Hematopoietic multipotent progenitor cell treated with erythropoietin and hydrocortisone succinate and interleukin-3 and kit ligand, for 8 days (in vitro differentiated cells): ENCODE results near the gene CHST14.

Experiments
- DNase-seq: peaks from one replicate; pipeline ENCODE4 v3.0.0-alpha.2; 2015

Gene CHST14

GRCh38 chr15:40498418-40498817, 27.6 kb downstream of the CHST14 start:
- DNase-seq: no peak

DNA sequence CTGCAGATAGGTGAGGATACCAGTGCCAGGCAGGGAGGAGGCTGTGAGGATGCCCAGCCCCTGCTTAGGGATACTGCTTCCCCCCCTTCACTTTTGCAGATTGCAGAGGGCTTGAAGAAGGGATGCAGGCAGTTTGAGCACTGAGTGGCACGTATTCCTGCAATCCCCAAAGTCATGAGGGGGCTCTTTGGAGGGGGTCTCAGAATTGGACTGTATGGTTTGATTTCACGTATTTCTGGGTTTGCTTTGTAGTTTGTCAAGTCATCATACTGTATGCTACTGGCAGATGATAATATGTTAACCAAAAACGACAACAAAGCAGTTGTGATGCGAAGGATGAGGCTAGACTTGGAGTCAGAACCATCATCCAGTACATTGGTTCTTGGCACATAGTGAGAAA, 28.1 kb downstream of the CHST14 start:
- no peak for DNase-seq

- no peak for DNase-seq
These were observed 29.1 kb downstream of the CHST14 start for GRCh38 chr15:40499931-40500330.

DNA sequence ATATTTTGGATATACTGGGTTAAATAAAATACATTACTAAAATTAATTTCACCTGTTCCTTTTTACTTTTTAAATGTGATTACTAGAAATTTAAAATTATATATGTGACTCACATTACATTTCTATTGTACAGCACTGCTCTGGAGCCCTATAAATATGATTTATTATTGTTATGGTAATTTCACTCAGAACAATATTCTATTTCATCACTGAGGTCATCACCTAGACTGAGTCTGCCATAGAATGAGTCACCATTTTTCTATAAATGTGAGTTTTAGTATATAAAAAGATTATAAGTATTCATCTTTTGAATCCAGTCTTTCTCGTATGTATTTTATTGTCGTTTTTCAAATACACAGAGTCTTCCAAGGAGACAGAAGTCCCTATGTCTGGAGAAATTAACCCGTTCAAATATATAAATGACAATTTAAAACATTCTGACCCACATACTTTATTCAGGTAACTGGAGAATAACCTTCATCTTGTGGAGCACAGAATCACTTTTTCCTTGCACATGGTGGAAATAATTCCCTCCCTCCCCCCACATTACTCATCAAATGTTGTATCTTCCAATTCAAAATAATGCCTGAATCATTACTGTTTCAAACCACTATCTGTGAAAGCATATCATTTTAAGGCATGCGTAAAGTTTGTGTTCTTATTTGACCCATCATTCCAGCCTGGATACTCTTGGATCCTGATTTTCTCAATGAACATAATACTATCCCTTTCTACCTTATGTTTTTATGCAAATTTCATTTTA, 30.0 kb downstream of the CHST14 start:
- no peak for DNase-seq

DNA sequence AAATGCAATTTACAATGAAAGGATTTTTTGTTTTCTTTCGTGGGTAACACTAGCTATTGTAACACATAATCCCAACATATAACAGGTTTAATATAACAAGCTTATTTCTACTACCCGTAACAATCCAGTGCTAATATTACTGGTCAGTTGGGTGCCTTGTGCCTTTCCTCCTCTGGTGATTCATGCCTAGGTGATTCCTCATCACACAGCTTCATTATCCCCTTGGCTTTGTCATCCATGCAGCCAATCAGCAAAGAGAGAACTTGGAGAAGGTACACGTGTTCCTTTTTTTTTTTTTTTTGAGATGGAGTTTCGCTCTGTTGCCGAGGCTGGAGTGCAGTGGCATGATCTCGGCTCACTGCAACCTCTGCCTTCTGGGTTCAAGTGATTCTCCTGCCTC, 30.7 kb downstream of the CHST14 start:
- DNase-seq: no peak

DNA sequence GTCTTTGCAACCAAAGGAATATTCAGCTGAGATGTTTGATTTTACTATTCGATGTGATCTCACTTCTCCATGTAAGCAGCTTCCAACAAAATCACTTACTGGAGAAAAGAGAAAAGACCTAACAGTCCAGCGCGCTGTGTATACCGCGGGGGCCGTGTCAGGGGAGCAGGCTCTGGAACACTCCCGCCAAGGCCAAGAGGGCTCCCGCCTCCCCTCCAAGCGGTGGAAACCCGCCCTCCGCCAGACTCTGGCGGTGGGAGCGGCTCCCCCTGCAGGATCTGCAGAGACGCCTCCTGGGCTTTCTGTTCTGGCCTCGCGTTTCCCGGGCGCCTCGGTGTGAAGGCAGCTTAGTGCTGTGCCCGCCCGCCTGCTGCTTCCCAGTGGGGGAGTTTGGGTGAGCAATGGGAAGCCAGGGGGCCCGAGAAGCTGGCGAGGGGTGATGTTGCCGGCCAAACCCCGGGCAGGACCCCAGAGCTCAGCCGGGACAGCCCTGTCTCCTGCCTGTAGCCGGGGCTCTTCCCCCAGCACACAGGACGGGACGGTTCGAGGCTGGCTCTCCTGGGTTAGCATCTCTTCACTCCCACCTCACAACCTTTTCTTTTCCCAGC, 36.3 kb downstream of the CHST14 start:
- DNase-seq: peak; percentile 79

DNA sequence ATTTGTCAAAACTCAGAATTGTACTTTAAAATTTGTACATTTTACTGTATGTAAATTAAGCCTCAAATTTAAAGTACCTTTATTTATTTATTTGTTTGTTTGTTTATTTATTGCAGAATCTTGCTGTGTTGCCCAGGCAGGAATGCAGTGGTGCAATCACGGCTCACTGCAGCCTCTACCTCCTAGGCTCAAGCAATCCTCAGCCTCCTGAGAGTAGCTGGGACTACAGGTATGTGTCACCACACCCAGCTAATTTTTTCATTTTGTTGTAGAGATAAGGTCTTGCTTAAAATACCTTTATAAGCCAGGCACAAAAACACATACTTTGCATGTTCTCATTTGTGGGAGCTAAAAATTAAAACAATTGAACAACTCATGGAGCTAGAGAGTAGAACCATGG, 37.4 kb downstream of the CHST14 start:
- DNase-seq: no peak

GRCh38 chr15:40510201-40510600, 39.4 kb downstream of the CHST14 start:
- no peak for DNase-seq

DNA sequence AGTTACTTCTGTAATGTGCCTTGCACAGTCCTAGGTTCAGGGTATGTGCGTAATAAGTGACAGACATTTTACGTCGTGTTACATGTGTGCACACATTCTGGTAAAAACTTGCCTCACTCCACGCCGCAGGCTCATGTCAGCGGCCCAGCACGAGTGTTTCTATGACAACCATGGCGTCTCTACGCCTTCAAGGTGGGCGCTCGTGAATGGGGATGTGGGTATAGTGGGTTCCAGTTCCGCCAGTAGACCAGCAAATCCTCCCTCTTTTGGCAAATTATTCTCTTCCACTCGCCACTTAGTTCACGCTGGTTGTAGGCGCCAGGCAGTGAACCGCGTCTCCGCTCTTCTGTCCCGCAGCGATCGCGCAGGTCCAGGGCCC, 40.3 kb downstream of the CHST14 start:
- no peak for DNase-seq

DNA sequence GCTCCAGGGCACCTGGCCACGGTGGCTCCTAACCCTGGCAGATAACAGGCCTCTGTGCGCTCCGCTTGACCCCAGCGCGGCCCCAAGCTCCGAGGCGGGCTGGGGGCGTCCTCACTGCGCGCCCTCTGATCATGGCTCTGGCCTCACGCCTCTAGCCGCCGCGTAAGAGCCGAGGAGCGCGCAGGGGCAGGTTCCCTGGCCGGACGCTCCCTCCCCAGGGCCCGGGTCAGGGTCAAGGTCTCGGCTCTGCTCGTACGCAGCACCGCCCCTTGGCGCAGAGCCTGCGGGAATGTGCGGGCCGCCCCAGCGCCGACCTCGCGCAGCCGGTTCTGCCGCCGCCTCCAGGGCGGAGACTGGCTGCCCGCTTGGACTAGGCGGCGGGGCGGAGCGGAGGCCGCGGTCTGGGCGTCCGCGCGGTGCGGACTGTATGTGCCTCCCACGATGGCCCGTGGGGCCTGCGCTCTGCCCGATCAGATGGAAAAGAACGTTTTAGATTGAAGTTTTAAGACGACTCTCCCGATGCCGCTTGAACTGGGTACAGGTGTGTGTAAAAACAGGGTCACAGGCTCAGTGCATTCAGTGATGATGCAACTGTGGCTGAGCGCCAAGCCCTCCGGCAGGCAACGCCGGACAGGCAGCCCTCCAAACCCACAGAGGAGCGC, 40.8 kb downstream of the CHST14 start:
- peak; percentile 40 for DNase-seq

DNA sequence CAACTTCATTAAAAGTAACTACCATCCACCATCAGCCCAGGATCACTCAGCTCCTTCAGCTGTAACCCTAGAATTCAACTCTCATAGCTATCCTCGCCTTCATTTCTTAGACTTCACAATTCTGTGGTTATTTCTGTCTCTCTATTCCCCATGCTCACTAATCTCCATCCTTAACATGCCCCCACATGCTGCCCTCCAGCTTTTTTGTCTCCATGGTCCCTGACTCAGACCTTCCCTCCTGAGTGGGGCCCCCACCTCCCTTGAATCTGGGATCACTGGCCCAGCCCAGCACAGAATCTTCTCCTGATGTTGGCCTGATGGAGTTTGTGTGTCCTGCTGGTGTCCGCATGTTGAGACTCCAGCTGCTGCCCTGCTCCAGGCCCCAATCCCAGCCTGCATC, 41.7 kb downstream of the CHST14 start:
- DNase-seq: no peak

DNA sequence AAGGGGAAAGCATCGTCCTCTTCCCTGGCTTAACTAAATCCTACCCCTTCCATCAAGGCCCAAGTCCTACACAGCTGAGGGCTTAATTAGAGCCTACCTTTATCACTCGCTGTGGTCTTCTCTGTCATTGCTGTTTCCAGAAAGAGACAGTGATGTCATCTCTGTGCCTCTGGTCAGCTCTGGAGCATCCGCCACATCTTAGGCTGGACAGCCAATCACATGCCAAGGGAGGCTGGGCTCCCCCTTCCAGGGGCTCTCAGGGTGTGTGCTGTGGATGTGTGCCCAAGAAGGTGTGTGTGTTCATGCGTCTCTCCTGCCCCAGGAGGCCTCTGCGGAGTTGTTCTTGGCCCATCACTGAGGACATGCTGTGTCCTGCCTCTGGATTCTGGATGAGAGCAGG, 42.8 kb downstream of the CHST14 start:
- no peak for DNase-seq

GRCh38 chr15:40516322-40516721, 45.5 kb downstream of the CHST14 start:
- no peak for DNase-seq
